ENCODE results near the gene COMMD1.
A peak's percentile ranks its signal among the peaks of the same experiment; 100 is the strongest.

Gene COMMD1

DNA sequence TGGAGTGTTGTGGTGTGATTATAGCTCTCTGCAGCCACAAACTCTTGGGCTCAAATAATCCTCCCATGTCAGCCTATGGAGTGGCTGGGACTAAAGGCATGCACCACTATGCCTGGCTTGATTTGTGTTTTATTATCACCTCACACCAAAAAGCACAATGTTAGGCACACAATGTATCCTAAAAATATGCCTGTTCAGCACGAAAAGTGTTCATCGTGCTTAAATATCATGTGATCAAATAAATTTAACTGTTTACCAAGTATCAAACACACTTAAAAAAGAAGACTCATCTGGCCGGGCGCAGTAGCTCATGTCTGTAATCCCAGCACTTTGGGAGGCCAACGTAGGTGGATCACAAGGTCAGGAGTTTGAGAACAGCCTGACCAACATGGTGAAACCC is 22.6 kb upstream of the COMMD1 start:
- Histone ChIP-seq H3K4me3 (ENCODE audit: low read length) (no peak overlapping the region), H2AFZ (ENCODE audit: low read length) (no peak overlapping the region), H3K27ac (ENCODE audit: low read length) (no peak overlapping the region), H3K4me2 (ENCODE audit: low read depth, low read length) (no peak overlapping the region), H3F3A (ENCODE audit: insufficient read depth, low read length) (no peaks in the 10 kb centered on the region; the same call in 1 of the 2 replicates), H3K4me1 (ENCODE audit: low read length) (0 out of 2 replicates have a peak, but pooled peaks cover 5% of the 10 kb centered on the region), H4K20me1 (ENCODE audit: insufficient read depth, low read length) (peaks cover 27% of the 10 kb centered on the region), H3K9ac (ENCODE audit: low read length) (no peak overlapping the region), H3K9me3 (replicated peaks; ENCODE audit: insufficient read depth, low read length) (no peaks in the 10 kb centered on the region), H3K36me3 (replicated peaks; ENCODE audit: insufficient read depth, low read length) (peaks cover 16% of the 10 kb centered on the region; the same call in 1 of the 2 replicates), H3K79me2 (ENCODE audit: low read length) (peaks cover 78% of the 10 kb centered on the region), H3K27me3 (replicated peaks; ENCODE audit: insufficient read depth, low read length) (no peaks in the 10 kb centered on the region), H3K9me2 (replicated peaks; ENCODE audit: insufficient read depth, low read length) (no peaks in the 10 kb centered on the region)
- DNase-seq = no peak
- TF ChIP-seq, protein P1, sequence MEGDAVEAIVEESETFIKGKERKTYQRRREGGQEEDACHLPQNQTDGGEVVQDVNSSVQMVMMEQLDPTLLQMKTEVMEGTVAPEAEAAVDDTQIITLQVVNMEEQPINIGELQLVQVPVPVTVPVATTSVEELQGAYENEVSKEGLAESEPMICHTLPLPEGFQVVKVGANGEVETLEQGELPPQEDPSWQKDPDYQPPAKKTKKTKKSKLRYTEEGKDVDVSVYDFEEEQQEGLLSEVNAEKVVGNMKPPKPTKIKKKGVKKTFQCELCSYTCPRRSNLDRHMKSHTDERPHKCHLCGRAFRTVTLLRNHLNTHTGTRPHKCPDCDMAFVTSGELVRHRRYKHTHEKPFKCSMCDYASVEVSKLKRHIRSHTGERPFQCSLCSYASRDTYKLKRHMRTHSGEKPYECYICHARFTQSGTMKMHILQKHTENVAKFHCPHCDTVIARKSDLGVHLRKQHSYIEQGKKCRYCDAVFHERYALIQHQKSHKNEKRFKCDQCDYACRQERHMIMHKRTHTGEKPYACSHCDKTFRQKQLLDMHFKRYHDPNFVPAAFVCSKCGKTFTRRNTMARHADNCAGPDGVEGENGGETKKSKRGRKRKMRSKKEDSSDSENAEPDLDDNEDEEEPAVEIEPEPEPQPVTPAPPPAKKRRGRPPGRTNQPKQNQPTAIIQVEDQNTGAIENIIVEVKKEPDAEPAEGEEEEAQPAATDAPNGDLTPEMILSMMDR (IDR thresholded peaks at IDR 0.05; ENCODE audit: low read length) = no peak
- no peak for TF ChIP-seq EZH2phosphoT487 (IDR thresholded peaks at IDR 0.05; ENCODE audit: low read length)
- no peak for TF ChIP-seq EZH2 (optimal IDR thresholded peaks at IDR 0.05; ENCODE audit: low read depth, low read length)

DNA sequence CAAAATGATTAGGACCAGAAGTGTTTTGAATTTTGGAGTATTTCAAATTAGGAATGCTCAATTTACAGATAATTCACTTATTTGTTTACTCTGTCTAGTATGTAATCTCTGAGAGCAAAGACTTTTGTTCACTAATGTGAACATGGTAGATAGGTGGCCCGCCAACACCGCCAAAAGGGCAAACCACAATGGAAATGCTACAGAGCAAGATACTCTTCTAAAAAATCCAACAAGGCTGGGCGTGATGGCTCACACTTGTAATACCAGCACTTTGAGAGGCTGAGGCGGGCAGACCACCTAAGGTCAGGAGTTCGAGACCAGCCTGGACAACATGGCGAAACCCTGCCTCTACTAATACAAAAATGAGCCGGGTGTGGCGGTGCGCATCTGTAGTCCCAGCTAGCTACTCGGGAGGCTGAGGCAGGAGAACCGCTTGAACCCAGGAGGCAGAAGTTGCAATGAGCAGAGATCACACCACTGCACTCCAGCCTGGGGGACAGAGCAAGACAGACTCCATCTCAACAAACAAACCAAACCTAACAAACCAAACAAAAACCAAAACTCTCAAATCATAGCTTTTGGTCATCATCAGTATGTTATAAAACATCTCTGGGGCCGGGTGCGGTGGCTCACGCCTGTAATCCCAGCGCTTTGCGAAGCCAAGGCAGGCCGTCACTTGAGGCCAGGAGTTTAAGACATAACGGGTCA is 19.4 kb upstream of the COMMD1 start:
- Histone ChIP-seq H3K9me2 (replicated peaks; ENCODE audit: insufficient read depth, low read length) (no peaks in the 10 kb centered on the region), H3K9ac (ENCODE audit: low read length) (no peak overlapping the region), H3K79me2 (ENCODE audit: low read length) (peaks cover 62% of the 10 kb centered on the region), H3K36me3 (replicated peaks; ENCODE audit: insufficient read depth, low read length) (peaks cover 4% of the 10 kb centered on the region; the same call in 1 of the 2 replicates), H3K4me2 (ENCODE audit: low read depth, low read length) (peak overlapping the region; percentile 75; the same call in 1 of the 2 replicates), H3K27ac (ENCODE audit: low read length) (no peak overlapping the region), H3F3A (ENCODE audit: insufficient read depth, low read length) (no peaks in the 10 kb centered on the region), H4K20me1 (ENCODE audit: insufficient read depth, low read length) (peaks cover 25% of the 10 kb centered on the region), H2AFZ (ENCODE audit: low read length) (no peak overlapping the region), H3K4me1 (ENCODE audit: low read length) (0 out of 2 replicates have a peak, but pooled peaks cover 5% of the 10 kb centered on the region), H3K9me3 (replicated peaks; ENCODE audit: insufficient read depth, low read length) (no peaks in the 10 kb centered on the region), H3K4me3 (ENCODE audit: low read length) (no peak overlapping the region), H3K27me3 (replicated peaks; ENCODE audit: insufficient read depth, low read length) (no peaks in the 10 kb centered on the region)
- DNase-seq = no peak
- no peak for TF ChIP-seq EZH2 (optimal IDR thresholded peaks at IDR 0.05; ENCODE audit: low read depth, low read length)
- no peak for TF ChIP-seq EZH2phosphoT487 (IDR thresholded peaks at IDR 0.05; ENCODE audit: low read length)
- TF ChIP-seq, protein P1 (IDR thresholded peaks at IDR 0.05; ENCODE audit: low read length) = no peak

- Histone ChIP-seq H3F3A (ENCODE audit: insufficient read depth, low read length) (no peaks in the 10 kb centered on the region), H3K9ac (ENCODE audit: low read length) (peak overlapping the region; percentile 87), H3K27me3 (replicated peaks; ENCODE audit: insufficient read depth, low read length) (no peaks in the 10 kb centered on the region), H3K4me1 (ENCODE audit: low read length) (0 out of 2 replicates have a peak, but pooled peaks cover 5% of the 10 kb centered on the region), H3K36me3 (replicated peaks; ENCODE audit: insufficient read depth, low read length) (peaks cover 2% of the 10 kb centered on the region; the same call in 1 of the 2 replicates), H3K79me2 (ENCODE audit: low read length) (peaks cover 54% of the 10 kb centered on the region), H3K4me2 (ENCODE audit: low read depth, low read length) (peak overlapping the region; percentile 75), H2AFZ (ENCODE audit: low read length) (peak overlapping the region; percentile 78), H3K27ac (ENCODE audit: low read length) (peak overlapping the region; percentile 93), H3K4me3 (ENCODE audit: low read length) (peak overlapping the region; percentile 77), H4K20me1 (ENCODE audit: insufficient read depth, low read length) (peaks cover 25% of the 10 kb centered on the region), H3K9me3 (replicated peaks; ENCODE audit: insufficient read depth, low read length) (no peaks in the 10 kb centered on the region), H3K9me2 (replicated peaks; ENCODE audit: insufficient read depth, low read length) (no peaks in the 10 kb centered on the region)
- TF ChIP-seq EZH2 (optimal IDR thresholded peaks at IDR 0.05; ENCODE audit: low read depth, low read length) (no peak), EZH2phosphoT487 (IDR thresholded peaks at IDR 0.05; ENCODE audit: low read length) (no peak)
- TF ChIP-seq, protein P1 (IDR thresholded peaks at IDR 0.05; ENCODE audit: low read length) = no peak
- peak; percentile 29 for DNase-seq
These were observed 17.7 kb upstream of the COMMD1 start for GRCh38 chr2:61887717-61888266.
